ENCODE results near the gene INSC.

INSC gene

GRCh38 chr11:15112131-15112541, 2.6 kb upstream of the INSC start:
- H3K27ac ChIP-seq, result no peak overlapping the region
- no peak overlapping the region for H3K4me3 ChIP-seq (ENCODE audit: low read depth, low read length)
- no peak for DNase-seq
- H3K9me3 ChIP-seq (ENCODE audit: severe bottlenecking), result peaks cover 2% of the 10 kb centered on the region
- TF ChIP-seq CTCF (IDR thresholded peaks at IDR 0.05; ENCODE audit: low read depth, low read length), result no peak
- peaks cover 82% of the 10 kb centered on the region for H3K27me3 ChIP-seq (ENCODE audit: insufficient read depth, low read depth, severe bottlenecking)
- no peaks in the 10 kb centered on the region for H3K36me3 ChIP-seq

- Histone ChIP-seq H3K4me3 (ENCODE audit: low read depth, low read length) (no peak overlapping the region), H3K36me3 (no peaks in the 10 kb centered on the region), H3K9me3 (ENCODE audit: severe bottlenecking) (peaks cover 2% of the 10 kb centered on the region), H3K27me3 (ENCODE audit: insufficient read depth, low read depth, severe bottlenecking) (peaks cover 82% of the 10 kb centered on the region), H3K27ac (no peak overlapping the region)
- DNase-seq, result no peak
- no peak for TF ChIP-seq CTCF (IDR thresholded peaks at IDR 0.05; ENCODE audit: low read depth, low read length)
Observed at GRCh38 chr11:15113381-15113780, 1.3 kb upstream of the INSC start.

DNA sequence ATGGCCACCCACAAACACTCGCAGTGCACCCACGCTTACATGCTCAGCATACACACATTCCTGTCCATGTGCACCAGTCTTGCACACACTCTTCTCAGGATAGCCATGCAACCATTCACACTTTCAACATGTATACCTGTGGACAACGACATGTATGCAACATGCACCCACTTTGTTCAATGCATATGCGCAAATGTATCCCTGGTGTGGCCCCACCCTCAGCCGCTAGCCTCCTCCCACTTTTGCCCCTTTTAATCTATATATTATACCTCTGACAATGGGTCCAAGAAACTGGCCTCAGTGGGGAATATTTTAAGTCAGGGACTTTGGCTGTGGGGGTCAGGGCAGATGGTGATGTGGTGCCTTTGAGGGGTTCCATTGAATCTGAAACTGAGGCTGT, 963 bp downstream of the INSC start:
- no peak for DNase-seq
- no peak for TF ChIP-seq CTCF (IDR thresholded peaks at IDR 0.05; ENCODE audit: low read depth, low read length)
- Histone ChIP-seq H3K27me3 (ENCODE audit: insufficient read depth, low read depth, severe bottlenecking) (peaks cover 81% of the 10 kb centered on the region), H3K36me3 (no peaks in the 10 kb centered on the region), H3K27ac (no peak overlapping the region), H3K9me3 (ENCODE audit: severe bottlenecking) (peaks cover 2% of the 10 kb centered on the region), H3K4me3 (ENCODE audit: low read depth, low read length) (no peak overlapping the region)

DNA sequence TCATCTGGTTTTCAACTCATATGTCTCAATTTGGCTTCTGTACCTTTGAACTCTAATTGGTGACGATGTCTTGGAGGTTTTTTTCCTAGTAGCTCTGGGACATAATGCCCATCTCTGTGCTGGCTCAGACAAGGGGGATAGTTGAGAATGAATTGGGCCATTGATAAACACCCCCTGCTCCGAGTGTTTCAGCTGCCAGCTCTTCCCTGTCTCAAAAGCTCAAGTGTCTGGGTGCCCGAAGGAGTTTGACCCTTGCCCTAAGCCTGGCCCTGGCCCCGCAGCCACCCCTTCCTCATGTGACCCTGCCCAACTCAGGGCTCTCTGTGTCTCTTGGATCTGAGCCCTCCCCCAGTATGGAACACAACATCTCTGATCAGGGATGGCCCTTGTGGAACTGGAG, 3.0 kb downstream of the INSC start:
- no peaks in the 10 kb centered on the region for H3K36me3 ChIP-seq
- DNase-seq, result no peak
- TF ChIP-seq CTCF (IDR thresholded peaks at IDR 0.05; ENCODE audit: low read depth, low read length), result no peak
- H3K27ac ChIP-seq, result no peak overlapping the region
- H3K27me3 ChIP-seq (ENCODE audit: insufficient read depth, low read depth, severe bottlenecking), result peaks cover 76% of the 10 kb centered on the region
- H3K4me3 ChIP-seq (ENCODE audit: low read depth, low read length), result no peak overlapping the region
- H3K9me3 ChIP-seq (ENCODE audit: severe bottlenecking), result peaks cover 2% of the 10 kb centered on the region

GRCh38 chr11:15118431-15118830, 3.7 kb downstream of the INSC start:
- Histone ChIP-seq H3K4me3 (ENCODE audit: low read depth, low read length) (no peak overlapping the region), H3K9me3 (ENCODE audit: severe bottlenecking) (no peaks in the 10 kb centered on the region), H3K27ac (no peak overlapping the region), H3K36me3 (no peaks in the 10 kb centered on the region), H3K27me3 (ENCODE audit: insufficient read depth, low read depth, severe bottlenecking) (peaks cover 76% of the 10 kb centered on the region)
- TF ChIP-seq CTCF (IDR thresholded peaks at IDR 0.05; ENCODE audit: low read depth, low read length), result no peak
- no peak for DNase-seq

DNA sequence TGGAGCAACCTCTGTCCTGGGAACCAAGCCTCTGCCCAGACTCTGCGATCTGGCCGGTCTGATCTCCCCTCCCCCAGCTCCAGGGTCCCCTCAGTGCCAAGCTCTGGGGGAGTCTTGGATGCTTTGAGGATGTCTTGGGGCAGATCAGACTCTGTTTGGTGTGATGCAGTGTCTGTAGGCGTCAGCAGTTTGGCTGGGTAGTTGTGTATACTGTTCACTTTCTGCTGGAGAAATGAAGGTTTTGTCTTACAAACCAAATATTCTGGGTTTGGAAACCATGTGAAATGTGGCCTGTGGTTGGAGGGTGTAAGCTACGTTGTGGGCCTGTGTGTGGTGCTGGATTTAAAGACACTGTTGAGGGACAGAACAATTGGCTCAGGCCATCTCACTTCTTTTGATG, 4.6 kb downstream of the INSC start:
- Histone ChIP-seq H3K9me3 (ENCODE audit: severe bottlenecking) (no peaks in the 10 kb centered on the region), H3K4me3 (ENCODE audit: low read depth, low read length) (no peak overlapping the region), H3K36me3 (no peaks in the 10 kb centered on the region), H3K27ac (no peak overlapping the region), H3K27me3 (ENCODE audit: insufficient read depth, low read depth, severe bottlenecking) (peaks cover 78% of the 10 kb centered on the region)
- no peak for TF ChIP-seq CTCF (IDR thresholded peaks at IDR 0.05; ENCODE audit: low read depth, low read length)
- no peak for DNase-seq
